K562 (cell line): ENCODE results near the gene TMEM245. TPM values are rescaled to one million over a fixed set of nuclear protein-coding genes. Genes with fewer than 3 reads are reported as not detected.

Experiments used
- CREB3L1 ChIP-seq: fragments of 450-650 bp; IDR thresholded peaks from 2 replicates; pipeline ENCODE4 v1.6.1; 2014; ENCODE audit warnings: low read depth, mild to moderate bottlenecking, moderate library complexity, borderline replicate concordance
- ETV1 ChIP-seq: fragments of 450-650 bp; conservative IDR thresholded peaks from 2 replicates; pipeline ENCODE4 v1.6.1; 2016; ENCODE audit warnings: missing genetic modification characterization, control low read depth, low read depth, missing compliant biosample characterization
- HBP1 ChIP-seq: fragments of 450-650 bp; formaldehyde crosslinking; IDR thresholded peaks from 2 replicates; pipeline ENCODE4 v1.4.0; 2022; ENCODE audit warnings: missing genetic modification characterization
- JUND ChIP-seq, 2 experiments: IDR thresholded peaks; 2 replicates in 1 of 2; 3 replicates in 1 of 2; pipeline ENCODE4 v1.6.1; 2011; ENCODE audit warnings: borderline replicate concordance in 2 of 2, low read depth in 2 of 2, low read length in 2 of 2, improper control_type of control experiment in 1 of 2, missing biosample characterization in 1 of 2, missing genetic modification characterization in 1 of 2, missing genetic modification reagents in 1 of 2
- MAFK ChIP-seq: IDR thresholded peaks from 2 replicates; pipeline ENCODE4 v1.6.1; 2011; ENCODE audit warnings: low read length, improper control_type of control experiment
- MNT ChIP-seq, 2 experiments: fragments of 450-650 bp; conservative IDR thresholded peaks; 2 replicates each; pipeline ENCODE4 v1.6.1; 2017; ENCODE audit warnings: mild to moderate bottlenecking in 2 of 2, moderate library complexity in 2 of 2
- NCOA6 ChIP-seq: fragments of 450-650 bp; IDR thresholded peaks from 2 replicates; pipeline ENCODE4 v1.6.1; 2017; ENCODE audit warnings: mild to moderate bottlenecking
- NFE2 ChIP-seq: IDR thresholded peaks from 2 replicates; pipeline ENCODE4 v1.6.1; 2014; ENCODE audit warnings: antibody characterized with exemption, low read depth
- POLR2B ChIP-seq: fragments of 450-650 bp; IDR thresholded peaks from 2 replicates; pipeline ENCODE4 v1.6.1; 2018; ENCODE audit warnings: low read depth; ENCODE audit not compliant: partially characterized antibody
- PREB ChIP-seq: sonication (generic); formaldehyde crosslinking; IDR thresholded peaks from 2 replicates; pipeline ENCODE4 v1.8.1; 2023; ENCODE audit warnings: mild to moderate bottlenecking, missing genetic modification reagents
- RAD21 ChIP-seq, 2 experiments: fragments of 250-450 bp in 1 of 2; fragments of 450-650 bp in 1 of 2; sonication (Bioruptor Pico) in 1 of 2; formaldehyde crosslinking in 1 of 2; IDR thresholded peaks in 1 of 2; conservative IDR thresholded peaks in 1 of 2; 2 replicates each; pipeline versions ENCODE4 v1.4.0 to v1.8.0; 2020 to 2022; ENCODE audit warnings: mild to moderate bottlenecking in 2 of 2, moderate library complexity in 1 of 2
- RBM25 ChIP-seq: fragments of 200-400 bp; formaldehyde crosslinking; IDR thresholded peaks from 2 replicates; pipeline ENCODE4 v1.6.1; 2018; ENCODE audit warnings: low read length, low read depth, moderate library complexity; ENCODE audit not compliant: severe bottlenecking
- TOE1 ChIP-seq, 2 experiments: fragments of 450-650 bp in 1 of 2; sonication (generic) in 1 of 2; formaldehyde crosslinking in 1 of 2; IDR thresholded peaks; 2 replicates each; pipeline versions ENCODE4 v1.7.1 to v1.8.0; 2016 to 2022; ENCODE audit warnings: borderline replicate concordance in 2 of 2, mild to moderate bottlenecking in 2 of 2, antibody characterized with exemption in 1 of 2, inconsistent platforms in 1 of 2, low read depth in 1 of 2, missing genetic modification reagents in 1 of 2, moderate library complexity in 1 of 2
- YBX1 ChIP-seq: fragments of 450-650 bp; IDR thresholded peaks from 2 replicates; pipeline ENCODE4 v1.7.1; 2016; ENCODE audit warnings: mild to moderate bottlenecking
- YY1 ChIP-seq, 3 experiments: IDR thresholded peaks; 2 replicates each; pipeline ENCODE4 v1.6.1; 2011; ENCODE audit warnings: low read length in 2 of 3, mild to moderate bottlenecking in 2 of 3, moderate library complexity in 2 of 3, borderline replicate concordance in 1 of 3, control low read depth in 1 of 3, low read depth in 1 of 3; ENCODE audit not compliant: insufficient read depth in 3 of 3, insufficient replicate concordance in 2 of 3, control insufficient read depth in 1 of 3, insufficient read length in 1 of 3; ENCODE audit errors: extremely low read depth in 1 of 3
- ZNF24 ChIP-seq: fragments of 450-650 bp; IDR thresholded peaks from 2 replicates; pipeline ENCODE4 v1.6.1; 2016
- ZNF398 ChIP-seq: fragments of 250-450 bp; sonication (Bioruptor Pico); IDR thresholded peaks from 2 replicates; pipeline ENCODE4 v1.8.0; 2021; ENCODE audit warnings: moderate library complexity, mild to moderate bottlenecking, inconsistent platforms
- polyA plus RNA-seq, 8 experiments: library from polyadenylated mRNA; depleted of rRNA in 4 of 8; stranded (reverse) in 5 of 8; unstranded in 3 of 8; fragments of >200 nt; fragmentation: Nextera tagmentation in 2 of 8; fragmentation: Illumina TruSeq in 1 of 8; extraction: Ambion mirVana in 2 of 8; extraction: Trizol in 1 of 8; gene quantifications; 2 replicates each; pipeline versions ENCODE4 v1.2.1 to v1.2.3, GENCODE V29; 2011 to 2014; ENCODE audit warnings: inconsistent platforms in 1 of 8, missing spikeins in 1 of 8
- total RNA-seq, 7 experiments: library from RNA; depleted of rRNA in 6 of 7; stranded (reverse); fragments of >200 nt in 6 of 7; fragmentation: Illumina TruSeq in 2 of 7; extraction: Trizol in 2 of 7; gene quantifications; 2 replicates each; pipeline versions ENCODE4 v1.2.1 to v1.2.3, GENCODE V29; 2011 to 2021; ENCODE audit warnings: low replicate concordance in 1 of 7

The TMEM245 gene
- total and polyA plus RNA-seq, 9 of the 15 experiments (the other 6 are each of a cell fraction or from before 2014, with no cell fraction given): 8.5 to 43.2 (median 24.3) TPM

- peak; percentile 53; the same call in 1 of the 2 replicates for TF ChIP-seq JUND (IDR thresholded peaks at IDR 0.05; ENCODE audit: borderline replicate concordance, low read depth, low read length)
- TF ChIP-seq JUND (tag; IDR thresholded peaks at IDR 0.05; ENCODE audit: borderline replicate concordance, low read depth, low read length): peak; percentile 45; the same call in 1 of the 3 replicates
- no peak for TF ChIP-seq YY1 (IDR thresholded peaks at IDR 0.05; ENCODE audit: borderline replicate concordance in 1 of 3, control insufficient read depth in 1 of 3, extremely low read depth in 1 of 3, insufficient read depth in 3 of 3, insufficient read length in 1 of 3, insufficient replicate concordance in 2 of 3, low read depth in 1 of 3, low read length in 2 of 3)
- TF ChIP-seq TOE1 (IDR thresholded peaks at IDR 0.05; ENCODE audit: borderline replicate concordance): no peak
- no peak for TF ChIP-seq TOE1 (CRISPR knock-in tag; IDR thresholded peaks at IDR 0.05; ENCODE audit: borderline replicate concordance, low read depth)
- peak; percentile 37; the same call in 1 of the 2 replicates for TF ChIP-seq CREB3L1
- peak; percentile 30 to 38; a peak in 1 of 4 replicates for TF ChIP-seq MNT (conservative IDR thresholded peaks at IDR 0.05)
- no peak for TF ChIP-seq HBP1 (CRISPR knock-in tag)
- TF ChIP-seq RBM25: no peak
- TF ChIP-seq PREB (CRISPR knock-in tag): no peak
- no peak for TF ChIP-seq NCOA6
- no peak for TF ChIP-seq ZNF398 (CRISPR knock-in tag)
- no peak for TF ChIP-seq ETV1 (tag)
- TF ChIP-seq ZNF24: no peak
- no peak for TF ChIP-seq YBX1
- no peak for TF ChIP-seq POLR2B
- TF ChIP-seq RAD21 (CRISPR knock-in tag; conservative IDR thresholded peaks at IDR 0.05 in 1 of 2, IDR thresholded peaks at IDR 0.05 in 1 of 2): peak; percentile 39 to 66; a peak in 3 of 4 replicates
- no peak for TF ChIP-seq NFE2
- no peak for TF ChIP-seq MAFK
These were observed 12.8 kb upstream of the TMEM245 start (continued) for GRCh38 chr9:109132567-109133021.
